ENCODE data around the gene RNF20. TPM values are rescaled to one million over a fixed set of nuclear protein-coding genes. Genes with fewer than 3 reads are reported as not detected.
A peak's percentile ranks its signal among the peaks of the same experiment; 100 is the strongest.
"Not testable (repeated sequence)": the region's sequence is repeated elsewhere in the genome, so short reads cannot be mapped to it uniquely, and the experiment has no call there.

RNF20 gene
- total and polyA plus RNA-seq, 2 experiments from 2014 or later, result 24.4 to 30.2 TPM

DNA sequence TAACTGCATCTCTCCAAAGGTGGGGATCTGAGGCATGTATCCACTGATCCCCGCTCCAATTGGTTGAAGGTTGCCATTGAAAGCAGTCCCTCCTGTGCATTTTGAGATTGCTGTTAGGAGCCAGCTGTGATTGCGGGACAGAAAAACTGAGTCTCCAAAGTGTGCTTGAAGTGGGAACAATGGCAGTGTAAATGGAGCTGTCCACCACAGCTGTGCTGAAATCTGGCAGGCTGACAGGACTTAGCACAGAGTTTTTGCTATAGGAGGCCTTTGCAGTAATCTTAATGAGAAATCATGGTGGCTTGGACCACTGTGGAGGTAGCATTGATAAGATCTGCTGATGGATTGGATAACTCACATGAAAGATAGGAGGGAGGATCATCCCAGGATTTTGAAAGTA is 3.3 kb downstream of the RNF20 start:
- peak; percentile 53 to 64 for DNase-seq (ENCODE audit: low read depth in 1 of 2, low spot score in 1 of 2)
- Histone ChIP-seq H3K27me3 (no peaks in the 10 kb centered on the region), H3K27ac (no peak overlapping the region), H3K9me3 (ENCODE audit: low read depth) (no peaks in the 10 kb centered on the region), H3K36me3 (peaks cover 32% of the 10 kb centered on the region), H3K4me1 (ENCODE audit: low read depth) (peaks cover 10% of the 10 kb centered on the region), H3K4me3 (no peak overlapping the region)
- TF ChIP-seq, protein P1, sequence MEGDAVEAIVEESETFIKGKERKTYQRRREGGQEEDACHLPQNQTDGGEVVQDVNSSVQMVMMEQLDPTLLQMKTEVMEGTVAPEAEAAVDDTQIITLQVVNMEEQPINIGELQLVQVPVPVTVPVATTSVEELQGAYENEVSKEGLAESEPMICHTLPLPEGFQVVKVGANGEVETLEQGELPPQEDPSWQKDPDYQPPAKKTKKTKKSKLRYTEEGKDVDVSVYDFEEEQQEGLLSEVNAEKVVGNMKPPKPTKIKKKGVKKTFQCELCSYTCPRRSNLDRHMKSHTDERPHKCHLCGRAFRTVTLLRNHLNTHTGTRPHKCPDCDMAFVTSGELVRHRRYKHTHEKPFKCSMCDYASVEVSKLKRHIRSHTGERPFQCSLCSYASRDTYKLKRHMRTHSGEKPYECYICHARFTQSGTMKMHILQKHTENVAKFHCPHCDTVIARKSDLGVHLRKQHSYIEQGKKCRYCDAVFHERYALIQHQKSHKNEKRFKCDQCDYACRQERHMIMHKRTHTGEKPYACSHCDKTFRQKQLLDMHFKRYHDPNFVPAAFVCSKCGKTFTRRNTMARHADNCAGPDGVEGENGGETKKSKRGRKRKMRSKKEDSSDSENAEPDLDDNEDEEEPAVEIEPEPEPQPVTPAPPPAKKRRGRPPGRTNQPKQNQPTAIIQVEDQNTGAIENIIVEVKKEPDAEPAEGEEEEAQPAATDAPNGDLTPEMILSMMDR (IDR thresholded peaks at IDR 0.05; ENCODE audit: low read depth, low read length), result no peak

DNA sequence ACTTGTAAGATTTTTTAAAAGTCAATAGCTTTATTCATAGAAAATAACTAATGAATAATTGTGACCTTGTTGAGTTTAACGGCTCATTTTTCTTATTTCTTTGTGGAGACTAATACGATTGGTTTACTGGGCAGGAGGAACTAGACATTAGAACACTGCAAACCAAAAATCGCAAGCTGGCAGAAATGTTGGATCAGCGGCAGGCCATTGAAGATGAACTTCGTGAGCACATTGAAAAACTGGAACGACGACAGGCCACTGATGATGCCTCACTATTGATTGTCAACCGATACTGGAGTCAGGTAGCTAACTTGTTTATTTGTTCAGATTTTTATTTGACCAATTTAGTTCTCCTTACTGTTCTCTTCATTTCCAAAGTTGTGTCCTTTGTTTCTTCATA is 6.4 kb downstream of the RNF20 start:
- Histone ChIP-seq H3K4me3 (no peak overlapping the region), H3K27ac (no peak overlapping the region), H3K36me3 (peaks cover 39% of the 10 kb centered on the region), H3K4me1 (ENCODE audit: low read depth) (no peaks in the 10 kb centered on the region), H3K27me3 (no peaks in the 10 kb centered on the region), H3K9me3 (ENCODE audit: low read depth) (no peaks in the 10 kb centered on the region)
- TF ChIP-seq, protein P1 (IDR thresholded peaks at IDR 0.05; ENCODE audit: low read depth, low read length), result no peak
- DNase-seq (ENCODE audit: low read depth in 1 of 2, low spot score in 1 of 2), result no peak

DNA sequence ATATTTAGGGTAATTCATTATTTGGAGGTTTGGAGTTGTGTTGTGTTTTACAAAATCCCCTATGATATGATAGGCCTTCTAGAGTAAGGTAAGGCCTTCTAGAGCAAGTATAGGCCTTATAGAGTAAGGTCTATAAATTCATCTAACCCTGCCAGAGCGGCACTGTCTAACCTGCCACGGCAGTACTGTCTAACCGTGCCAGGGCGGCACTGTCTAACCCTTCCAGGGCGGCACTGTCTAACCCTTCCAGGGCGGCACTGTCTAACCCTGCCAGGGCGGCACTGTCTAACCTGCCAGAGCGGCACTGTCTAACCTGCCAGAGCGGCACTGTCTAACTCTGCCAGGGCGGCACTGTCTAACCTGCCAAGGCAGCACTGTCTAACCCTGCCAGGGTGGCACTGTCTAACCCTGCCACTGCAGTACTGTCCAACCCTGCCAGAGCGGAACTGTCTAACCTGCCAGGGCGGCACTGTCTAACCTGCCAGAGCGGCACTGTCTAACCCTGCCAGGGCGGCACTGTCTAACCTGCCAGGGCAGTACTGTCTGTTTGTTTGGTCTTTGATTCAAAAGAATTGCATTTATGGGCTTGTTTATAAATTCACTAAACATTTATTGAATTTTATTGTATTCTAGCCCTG is 9.6 kb downstream of the RNF20 start:
- Histone ChIP-seq H3K4me3 (no peak overlapping the region), H3K36me3 (peaks cover 52% of the 10 kb centered on the region), H3K27ac (no peak overlapping the region), H3K4me1 (ENCODE audit: low read depth) (no peaks in the 10 kb centered on the region), H3K9me3 (ENCODE audit: low read depth) (no peaks in the 10 kb centered on the region), H3K27me3 (no peaks in the 10 kb centered on the region)
- DNase-seq (ENCODE audit: low read depth in 1 of 2, low spot score in 1 of 2), result no peak
- TF ChIP-seq, protein P1 (IDR thresholded peaks at IDR 0.05; ENCODE audit: low read depth, low read length), result no peak

DNA sequence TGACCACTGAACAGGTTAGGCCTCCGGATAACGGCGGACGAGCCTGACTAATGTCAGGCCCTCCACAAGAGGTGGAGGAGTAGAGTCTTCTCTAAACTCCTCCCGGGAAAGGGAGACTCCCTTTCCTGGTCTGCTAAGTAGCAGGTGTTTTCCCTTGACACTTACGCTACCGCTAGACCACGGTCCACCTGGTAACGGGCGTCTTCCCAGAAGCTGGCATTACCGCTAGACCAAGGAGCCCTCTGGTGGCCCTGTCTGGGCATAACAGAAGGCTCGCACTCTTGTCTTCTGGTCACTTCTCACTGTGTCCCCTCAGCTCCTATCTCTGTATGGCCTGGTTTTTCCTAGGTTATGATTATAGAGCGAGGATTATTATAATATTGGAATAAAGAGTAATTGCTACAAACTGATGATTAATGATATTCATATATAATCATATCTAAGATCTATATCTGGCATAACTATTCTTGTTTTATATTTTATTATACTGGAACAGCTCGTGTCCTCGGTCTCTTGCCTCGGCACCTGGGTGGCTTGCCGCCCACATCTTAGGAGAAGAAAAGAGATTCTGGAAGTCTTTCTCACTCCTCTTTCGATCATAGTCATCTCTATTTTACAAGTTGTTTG is 15.9 kb downstream of the RNF20 start:
- H3K27ac ChIP-seq; DNase-seq (ENCODE audit: low read depth in 1 of 2, low spot score in 1 of 2); H3K4me3 ChIP-seq; H3K9me3 ChIP-seq (ENCODE audit: low read depth); H3K27me3 ChIP-seq; H3K4me1 ChIP-seq (ENCODE audit: low read depth): not testable (repeated sequence)
- H3K36me3 ChIP-seq, result peaks cover 69% of the 10 kb centered on the region
- TF ChIP-seq, protein P1 (IDR thresholded peaks at IDR 0.05; ENCODE audit: low read depth, low read length), result peak; percentile 22

DNA sequence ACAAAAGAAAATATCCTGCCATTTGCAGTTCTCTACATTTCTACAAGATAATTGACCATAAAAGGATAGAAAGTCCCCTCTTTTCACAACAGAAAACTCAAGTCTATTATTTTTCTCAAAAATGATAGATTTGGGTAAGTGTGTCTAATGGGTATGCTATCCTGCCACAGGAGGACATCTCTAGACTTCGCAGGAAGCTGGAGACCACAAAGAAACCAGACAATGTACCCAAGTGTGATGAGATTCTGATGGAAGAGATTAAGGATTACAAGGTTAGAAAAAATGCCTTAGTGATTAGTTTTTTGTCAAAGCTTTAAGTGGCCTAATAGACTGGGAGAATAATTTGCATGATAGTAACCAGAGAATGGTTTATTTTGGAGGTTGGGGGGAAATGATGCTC is 28.1 kb downstream of the RNF20 start:
- Histone ChIP-seq H3K27me3 (no peaks in the 10 kb centered on the region), H3K4me1 (ENCODE audit: low read depth) (no peaks in the 10 kb centered on the region), H3K27ac (no peak overlapping the region), H3K9me3 (ENCODE audit: low read depth) (no peaks in the 10 kb centered on the region), H3K4me3 (no peak overlapping the region), H3K36me3 (peaks cover 40% of the 10 kb centered on the region)
- TF ChIP-seq, protein P1 (IDR thresholded peaks at IDR 0.05; ENCODE audit: low read depth, low read length), result no peak
- no peak for DNase-seq (ENCODE audit: low read depth in 1 of 2, low spot score in 1 of 2)

Measured in cardiac muscle cell (in vitro differentiated cells and primary cell).